ENCODE measurements around the gene STAG3.
"Not testable (repeated sequence)": the region's sequence is repeated elsewhere in the genome, so short reads cannot be mapped to it uniquely, and the experiment has no call there.

Gene STAG3

DNA sequence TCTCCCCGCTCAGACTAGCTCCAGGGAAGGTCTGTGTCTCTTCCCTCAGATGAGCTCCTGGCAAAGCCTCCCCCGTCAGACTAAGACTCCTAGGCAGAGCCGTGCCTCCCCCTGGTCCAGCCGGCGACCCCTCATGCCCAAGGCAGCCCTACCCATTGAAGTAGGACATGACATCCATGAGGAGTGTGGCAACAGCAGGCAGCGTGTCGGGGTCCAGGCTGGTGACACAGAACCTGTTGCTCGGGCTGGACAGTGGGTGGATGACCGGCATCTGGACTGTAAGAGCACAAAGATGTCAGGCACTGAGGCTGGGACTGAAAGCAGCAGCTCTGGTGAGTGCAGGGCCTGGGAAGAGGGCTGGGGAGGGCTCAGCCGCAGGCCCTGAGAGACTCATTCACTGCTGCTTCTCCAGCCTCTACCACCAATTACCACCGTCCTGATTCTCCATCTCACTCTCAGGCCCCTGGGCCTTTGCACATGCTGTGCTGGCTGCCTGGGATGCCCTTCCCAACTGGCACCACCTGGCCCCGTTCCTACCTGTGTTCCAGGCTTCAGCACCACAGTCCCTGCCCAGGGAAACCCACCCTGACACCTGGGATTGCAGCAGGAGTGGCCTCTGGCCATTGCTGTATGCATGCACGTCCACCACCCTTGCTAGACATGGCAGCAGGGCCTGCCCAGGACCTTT, 44.9 kb downstream of the STAG3 start:
- Histone ChIP-seq H4K20me1 (ENCODE audit: insufficient read depth, low read length, poor library complexity, severe bottlenecking) (no peaks in the 10 kb centered on the region), H2AFZ (ENCODE audit: low read length) (no peak overlapping the region), H3K4me3 (ENCODE audit: low read length, poor library complexity, severe bottlenecking) (peak overlapping the region; percentile 72), H3K36me3 (ENCODE audit: insufficient read depth, low read length) (no peaks in the 10 kb centered on the region; the same call in 1 of the 2 replicates), H3K27me3 (ENCODE audit: insufficient read depth, low read length, poor library complexity, severe bottlenecking) (no peaks in the 10 kb centered on the region), H3K4me2 (ENCODE audit: low read depth, low read length, poor library complexity, severe bottlenecking) (peak overlapping the region; percentile 81), H3K9me3 (ENCODE audit: insufficient read depth, low read depth, low read length) (no peaks in the 10 kb centered on the region), H3K9me2 (replicated peaks; ENCODE audit: low read depth, low read length) (no peaks in the 10 kb centered on the region), H3K4me1 (ENCODE audit: insufficient read depth, low read length, poor library complexity, severe bottlenecking) (peaks cover 7% of the 10 kb centered on the region), H3K9ac (ENCODE audit: low read depth, low read length, poor library complexity, severe bottlenecking) (peak overlapping the region; percentile 80), H3K79me2 (ENCODE audit: insufficient read depth, low read length) (peaks cover 26% of the 10 kb centered on the region; the same call in 1 of the 2 replicates), H3F3A (ENCODE audit: low read depth) (no peaks in the 10 kb centered on the region)
- no peak for TF ChIP-seq EZH2phosphoT487 (IDR thresholded peaks at IDR 0.05; ENCODE audit: borderline replicate concordance)
- TF ChIP-seq, protein P1, sequence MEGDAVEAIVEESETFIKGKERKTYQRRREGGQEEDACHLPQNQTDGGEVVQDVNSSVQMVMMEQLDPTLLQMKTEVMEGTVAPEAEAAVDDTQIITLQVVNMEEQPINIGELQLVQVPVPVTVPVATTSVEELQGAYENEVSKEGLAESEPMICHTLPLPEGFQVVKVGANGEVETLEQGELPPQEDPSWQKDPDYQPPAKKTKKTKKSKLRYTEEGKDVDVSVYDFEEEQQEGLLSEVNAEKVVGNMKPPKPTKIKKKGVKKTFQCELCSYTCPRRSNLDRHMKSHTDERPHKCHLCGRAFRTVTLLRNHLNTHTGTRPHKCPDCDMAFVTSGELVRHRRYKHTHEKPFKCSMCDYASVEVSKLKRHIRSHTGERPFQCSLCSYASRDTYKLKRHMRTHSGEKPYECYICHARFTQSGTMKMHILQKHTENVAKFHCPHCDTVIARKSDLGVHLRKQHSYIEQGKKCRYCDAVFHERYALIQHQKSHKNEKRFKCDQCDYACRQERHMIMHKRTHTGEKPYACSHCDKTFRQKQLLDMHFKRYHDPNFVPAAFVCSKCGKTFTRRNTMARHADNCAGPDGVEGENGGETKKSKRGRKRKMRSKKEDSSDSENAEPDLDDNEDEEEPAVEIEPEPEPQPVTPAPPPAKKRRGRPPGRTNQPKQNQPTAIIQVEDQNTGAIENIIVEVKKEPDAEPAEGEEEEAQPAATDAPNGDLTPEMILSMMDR (conservative IDR thresholded peaks at IDR 0.05; ENCODE audit: low read length), result no peak

DNA sequence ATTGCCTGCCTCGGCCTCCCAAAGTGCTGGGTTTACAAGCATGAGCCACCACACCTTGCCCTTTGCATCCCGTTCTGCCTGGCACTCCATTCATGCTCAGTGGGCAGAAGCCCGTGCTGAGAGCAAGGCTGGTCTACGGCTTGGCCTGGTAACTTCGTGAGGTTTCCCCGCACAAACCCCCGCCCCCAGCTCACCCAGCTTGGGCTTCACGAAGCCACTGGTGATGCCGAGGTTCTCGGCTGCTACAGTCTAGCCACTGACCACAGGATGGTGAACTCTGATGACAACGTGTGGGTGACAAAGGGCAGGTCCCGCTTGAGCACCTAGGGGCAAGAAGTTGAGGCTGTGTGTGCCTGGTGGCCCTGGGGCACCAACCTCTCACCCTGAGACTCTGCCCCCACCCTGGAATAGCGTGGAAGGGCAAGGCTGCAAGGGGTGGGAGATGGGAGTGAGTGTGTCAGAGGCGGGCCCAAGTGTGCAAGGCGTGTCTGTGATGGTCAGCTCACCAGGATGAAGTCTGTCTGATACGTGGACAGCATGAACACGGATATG, 45.7 kb downstream of the STAG3 start:
- H3K79me2 ChIP-seq (ENCODE audit: insufficient read depth, low read length), result peaks cover 26% of the 10 kb centered on the region; the same call in 1 of the 2 replicates
- H3K27me3 ChIP-seq (ENCODE audit: insufficient read depth, low read length, poor library complexity, severe bottlenecking); H3F3A ChIP-seq (ENCODE audit: low read depth); H3K9me2 ChIP-seq (replicated peaks; ENCODE audit: low read depth, low read length); H3K9me3 ChIP-seq (ENCODE audit: insufficient read depth, low read depth, low read length); H3K4me1 ChIP-seq (ENCODE audit: insufficient read depth, low read length, poor library complexity, severe bottlenecking); H3K4me3 ChIP-seq (ENCODE audit: low read length, poor library complexity, severe bottlenecking); H4K20me1 ChIP-seq (ENCODE audit: insufficient read depth, low read length, poor library complexity, severe bottlenecking); H3K9ac ChIP-seq (ENCODE audit: low read depth, low read length, poor library complexity, severe bottlenecking); H3K36me3 ChIP-seq (ENCODE audit: insufficient read depth, low read length); H3K4me2 ChIP-seq (ENCODE audit: low read depth, low read length, poor library complexity, severe bottlenecking); H2AFZ ChIP-seq (ENCODE audit: low read length): not testable (repeated sequence)

DNA sequence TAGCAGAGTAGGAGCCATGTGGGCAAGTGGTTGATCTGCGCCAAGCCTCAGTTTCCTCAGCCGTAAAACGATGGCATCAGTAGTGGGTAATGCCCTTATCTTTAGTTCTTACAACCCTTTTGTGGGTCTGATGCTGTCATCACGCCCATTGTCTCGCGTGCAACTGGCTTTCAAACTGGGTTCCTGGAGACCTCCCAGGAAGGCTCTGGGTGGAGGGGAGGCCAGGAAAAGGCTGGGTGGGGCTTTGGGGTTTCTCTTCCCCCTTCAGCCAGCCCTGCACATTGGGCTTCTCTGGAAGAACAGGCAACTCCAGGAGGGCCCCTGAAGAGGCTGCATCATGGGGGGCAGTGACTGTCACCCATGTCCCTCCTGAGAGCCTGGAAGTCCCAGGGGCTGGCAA, 47.2 kb downstream of the STAG3 start:
- not testable (repeated sequence) for H3K4me2 ChIP-seq (ENCODE audit: low read depth, low read length, poor library complexity, severe bottlenecking); H3K9me2 ChIP-seq (replicated peaks; ENCODE audit: low read depth, low read length); H3K4me1 ChIP-seq (ENCODE audit: insufficient read depth, low read length, poor library complexity, severe bottlenecking); H3K9me3 ChIP-seq (ENCODE audit: insufficient read depth, low read depth, low read length); H3K27me3 ChIP-seq (ENCODE audit: insufficient read depth, low read length, poor library complexity, severe bottlenecking); H3F3A ChIP-seq (ENCODE audit: low read depth); H2AFZ ChIP-seq (ENCODE audit: low read length); H3K36me3 ChIP-seq (ENCODE audit: insufficient read depth, low read length); H3K9ac ChIP-seq (ENCODE audit: low read depth, low read length, poor library complexity, severe bottlenecking); H4K20me1 ChIP-seq (ENCODE audit: insufficient read depth, low read length, poor library complexity, severe bottlenecking); H3K4me3 ChIP-seq (ENCODE audit: low read length, poor library complexity, severe bottlenecking)
- peaks cover 24% of the 10 kb centered on the region; the same call in 1 of the 2 replicates for H3K79me2 ChIP-seq (ENCODE audit: insufficient read depth, low read length)

DNA sequence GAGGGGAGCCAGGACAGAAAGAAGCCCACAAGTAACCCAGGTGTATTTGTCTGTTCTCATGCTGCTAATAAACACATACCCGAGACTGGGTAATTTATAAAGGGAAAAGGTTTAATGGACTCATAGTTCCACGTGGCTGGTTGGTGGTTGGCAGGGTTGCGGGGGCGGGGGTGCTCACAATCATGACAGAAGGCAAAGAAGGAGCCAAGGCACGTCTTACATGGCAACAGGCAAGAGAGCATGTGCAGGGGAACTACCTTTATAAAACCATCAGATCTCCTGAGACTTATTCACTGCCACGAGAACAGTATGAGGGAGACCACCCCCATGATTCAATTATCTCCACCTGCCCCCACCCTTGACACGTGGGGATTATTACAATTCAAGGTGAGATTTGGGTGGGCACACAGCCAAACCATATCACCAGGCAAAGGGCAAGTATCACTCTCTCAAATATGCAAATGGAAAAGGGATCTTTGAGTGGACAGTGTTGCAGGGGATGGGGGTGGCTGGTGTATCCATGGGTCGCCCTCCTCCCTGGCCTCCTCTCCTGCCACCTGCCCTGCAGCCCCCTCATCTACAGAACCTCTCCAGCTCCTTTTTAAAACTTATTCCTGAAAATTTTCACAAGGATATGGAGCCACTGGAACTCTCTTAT, 57.1 kb downstream of the STAG3 start:
- not testable (repeated sequence) for H2AFZ ChIP-seq (ENCODE audit: low read length); H3K36me3 ChIP-seq (ENCODE audit: insufficient read depth, low read length); H4K20me1 ChIP-seq (ENCODE audit: insufficient read depth, low read length, poor library complexity, severe bottlenecking); H3K27me3 ChIP-seq (ENCODE audit: insufficient read depth, low read length, poor library complexity, severe bottlenecking); H3K9me2 ChIP-seq (replicated peaks; ENCODE audit: low read depth, low read length); H3K9me3 ChIP-seq (ENCODE audit: insufficient read depth, low read depth, low read length); H3K9ac ChIP-seq (ENCODE audit: low read depth, low read length, poor library complexity, severe bottlenecking); H3K79me2 ChIP-seq (ENCODE audit: insufficient read depth, low read length); H3K4me3 ChIP-seq (ENCODE audit: low read length, poor library complexity, severe bottlenecking); H3F3A ChIP-seq (ENCODE audit: low read depth); H3K4me1 ChIP-seq (ENCODE audit: insufficient read depth, low read length, poor library complexity, severe bottlenecking); H3K4me2 ChIP-seq (ENCODE audit: low read depth, low read length, poor library complexity, severe bottlenecking)

DNA sequence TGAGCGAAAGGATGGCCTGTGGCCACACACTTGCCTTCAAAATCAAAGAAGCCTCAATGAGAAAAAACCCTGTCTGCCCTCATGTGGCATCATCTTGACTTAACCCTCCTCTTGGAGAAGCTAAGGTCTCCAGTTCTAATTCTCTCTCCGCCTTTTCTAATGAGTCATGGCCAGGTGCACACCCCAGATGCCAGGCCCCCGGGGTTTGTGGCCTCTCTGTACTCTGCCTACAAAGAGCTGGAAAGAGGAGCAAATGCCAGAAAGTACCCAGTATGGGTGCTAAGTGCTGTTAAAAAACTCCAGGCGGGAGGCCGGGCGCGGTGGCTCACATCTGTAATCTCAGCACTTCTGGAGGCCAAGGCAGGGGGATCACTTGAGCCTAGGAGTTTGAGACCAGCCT, 62.3 kb downstream of the STAG3 start:
- H3K4me1 ChIP-seq (ENCODE audit: insufficient read depth, low read length, poor library complexity, severe bottlenecking); H4K20me1 ChIP-seq (ENCODE audit: insufficient read depth, low read length, poor library complexity, severe bottlenecking); H3K4me3 ChIP-seq (ENCODE audit: low read length, poor library complexity, severe bottlenecking); H3K4me2 ChIP-seq (ENCODE audit: low read depth, low read length, poor library complexity, severe bottlenecking); H3K36me3 ChIP-seq (ENCODE audit: insufficient read depth, low read length); H3F3A ChIP-seq (ENCODE audit: low read depth); H3K27me3 ChIP-seq (ENCODE audit: insufficient read depth, low read length, poor library complexity, severe bottlenecking); H3K9me2 ChIP-seq (replicated peaks; ENCODE audit: low read depth, low read length); H2AFZ ChIP-seq (ENCODE audit: low read length); H3K9ac ChIP-seq (ENCODE audit: low read depth, low read length, poor library complexity, severe bottlenecking); H3K79me2 ChIP-seq (ENCODE audit: insufficient read depth, low read length); H3K9me3 ChIP-seq (ENCODE audit: insufficient read depth, low read depth, low read length): not testable (repeated sequence)

DNA sequence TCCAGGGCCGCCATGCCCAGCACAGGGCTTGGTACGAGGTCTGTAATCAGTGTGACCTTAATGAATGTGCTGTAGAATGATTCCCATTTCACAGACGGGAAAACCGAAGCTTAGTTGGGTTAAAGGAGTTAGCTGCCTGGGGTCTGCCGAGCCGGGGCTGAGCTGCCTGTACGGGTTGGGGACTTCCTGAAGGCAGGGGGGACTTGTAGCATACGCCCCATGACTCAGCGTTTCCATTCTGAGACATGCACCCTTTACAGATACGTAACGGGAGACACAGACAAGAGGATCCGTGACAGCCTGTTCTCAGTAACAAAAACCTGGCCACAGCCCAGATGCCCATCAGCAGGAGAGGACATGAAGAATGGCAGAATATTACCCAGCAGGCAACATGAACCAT, 65.7 kb downstream of the STAG3 start:
- H4K20me1 ChIP-seq (ENCODE audit: insufficient read depth, low read length, poor library complexity, severe bottlenecking); H3K27me3 ChIP-seq (ENCODE audit: insufficient read depth, low read length, poor library complexity, severe bottlenecking); H3K9ac ChIP-seq (ENCODE audit: low read depth, low read length, poor library complexity, severe bottlenecking); H3K36me3 ChIP-seq (ENCODE audit: insufficient read depth, low read length); H3K9me3 ChIP-seq (ENCODE audit: insufficient read depth, low read depth, low read length); H2AFZ ChIP-seq (ENCODE audit: low read length); H3K79me2 ChIP-seq (ENCODE audit: insufficient read depth, low read length); H3K9me2 ChIP-seq (replicated peaks; ENCODE audit: low read depth, low read length); H3F3A ChIP-seq (ENCODE audit: low read depth); H3K4me1 ChIP-seq (ENCODE audit: insufficient read depth, low read length, poor library complexity, severe bottlenecking); H3K4me2 ChIP-seq (ENCODE audit: low read depth, low read length, poor library complexity, severe bottlenecking); H3K4me3 ChIP-seq (ENCODE audit: low read length, poor library complexity, severe bottlenecking): not testable (repeated sequence)
